NCI-H1930 (cell line): ENCODE measurements around the gene GSAP.

Experiments
- DNase-seq, 2 experiments: peaks; one replicate each; lab custom pipeline; 2025; lab: John Stamatoyannopoulos, UW

The GSAP gene

DNA sequence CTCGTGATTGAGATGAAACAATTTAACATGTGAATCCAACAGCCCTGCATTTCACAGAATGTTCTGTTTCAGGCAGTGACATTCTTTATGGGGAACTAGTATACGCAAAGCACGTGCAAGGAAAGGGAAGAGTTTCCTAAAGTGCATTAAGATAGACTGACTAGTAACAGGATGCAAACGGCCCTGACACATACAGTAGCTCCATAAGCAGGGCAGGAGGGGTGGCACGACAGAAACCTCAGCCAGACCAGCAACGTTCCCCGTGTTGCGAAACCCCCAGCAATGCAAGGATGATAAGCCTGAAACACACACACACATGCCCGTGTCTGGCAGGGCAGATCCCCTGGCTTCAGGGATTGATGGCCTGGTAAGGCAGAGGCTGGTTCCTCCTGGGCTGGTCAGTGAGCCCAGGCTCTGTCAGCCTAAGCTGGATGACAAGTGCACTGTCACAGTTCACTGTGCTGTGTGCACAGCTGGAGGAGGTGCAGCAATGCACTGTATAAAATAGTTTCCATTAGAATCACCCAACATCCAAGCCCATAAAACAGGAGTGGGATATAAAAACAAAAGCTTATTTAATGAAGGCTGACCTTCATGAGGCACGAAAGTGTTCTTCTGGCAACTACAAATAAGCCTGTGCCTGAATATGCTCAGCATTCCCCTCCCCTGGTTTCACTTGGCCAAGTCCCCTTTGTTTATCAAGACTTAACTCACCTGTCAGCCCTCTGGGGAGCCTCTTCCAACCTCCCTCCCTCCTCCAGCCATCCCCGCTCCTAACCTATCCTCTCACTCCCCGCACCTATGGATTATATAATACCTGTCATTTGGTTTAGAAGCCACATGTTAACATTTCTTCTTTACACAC is 88.8 kb downstream of the GSAP start:
- DNase-seq, result no peak

DNA sequence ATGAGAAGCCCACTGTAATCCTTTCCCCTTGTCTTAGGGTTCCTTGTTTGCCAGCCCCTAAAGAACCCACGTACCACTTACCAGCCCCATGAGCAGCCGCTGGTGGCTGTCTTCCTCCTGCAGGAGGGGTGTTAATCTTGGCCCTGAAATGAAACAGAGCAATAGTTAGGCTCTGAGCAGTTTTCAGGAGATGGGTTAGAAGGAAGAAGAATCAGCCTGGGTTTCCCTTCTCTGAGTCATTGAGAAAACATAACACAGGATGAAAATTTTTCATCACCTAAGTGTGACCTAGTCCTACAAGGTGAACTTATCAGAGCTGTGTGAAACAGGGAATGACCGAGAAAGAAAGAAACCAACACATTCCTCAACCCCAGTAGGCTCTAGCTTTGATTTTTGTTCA is 90.0 kb downstream of the GSAP start:
- no peak for DNase-seq

DNA sequence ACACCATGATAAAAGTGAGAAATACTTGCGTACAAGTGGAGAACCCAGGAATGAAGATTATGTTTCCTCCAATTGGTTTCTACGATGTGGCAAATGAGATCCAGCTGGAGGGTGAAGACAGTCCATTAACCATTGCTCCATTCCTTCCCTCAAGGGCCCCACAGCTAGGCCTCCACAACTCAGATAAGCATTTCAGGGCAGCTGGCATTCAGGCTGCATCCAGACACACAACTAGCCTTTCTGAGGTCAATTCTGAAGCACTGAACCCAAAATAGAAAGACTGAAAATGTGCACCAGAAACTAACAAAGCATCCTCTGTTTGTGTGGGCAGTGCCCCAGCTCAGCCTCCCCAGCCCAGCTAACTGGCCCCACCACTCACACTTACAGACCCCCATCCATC is 94.8 kb downstream of the GSAP start:
- no peak for DNase-seq

DNA sequence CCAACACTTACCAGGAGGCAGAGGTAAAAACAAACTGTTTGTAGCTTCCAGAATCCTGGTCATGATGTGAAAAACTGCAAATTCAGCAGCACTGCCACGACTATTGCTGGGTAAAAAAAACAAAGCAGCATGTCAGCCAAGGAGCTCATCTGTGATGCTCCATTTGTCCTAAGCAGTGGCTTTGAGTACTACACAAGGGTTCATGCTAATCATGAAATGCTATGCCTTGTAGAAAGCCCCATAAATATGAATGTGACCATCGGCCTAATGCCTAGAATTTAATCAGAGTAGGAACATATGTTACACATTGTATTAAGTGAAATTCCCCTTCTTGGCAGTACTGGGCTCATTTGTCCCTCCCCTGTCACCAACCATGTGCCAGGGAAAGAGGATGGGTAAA is 95.4 kb downstream of the GSAP start:
- DNase-seq, result no peak

DNA sequence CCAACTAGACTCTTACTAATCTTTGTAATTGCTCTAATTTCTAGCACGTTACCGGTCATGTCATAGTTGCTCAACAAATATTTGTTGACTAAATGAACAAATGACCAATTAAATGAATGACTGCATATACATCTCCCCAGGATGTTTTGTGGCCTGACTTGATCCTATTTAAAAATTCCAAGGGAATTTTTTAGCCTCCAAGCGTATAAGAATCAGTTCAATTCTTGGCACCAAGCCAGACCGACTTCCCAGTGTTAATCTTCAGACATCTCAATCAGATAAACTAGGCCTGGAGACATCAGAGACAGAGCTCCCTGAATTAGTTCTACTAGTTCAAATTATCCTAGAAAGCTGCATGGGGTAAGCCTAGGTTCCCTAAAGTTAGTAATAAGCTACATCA is 96.0 kb downstream of the GSAP start:
- no peak for DNase-seq

DNA sequence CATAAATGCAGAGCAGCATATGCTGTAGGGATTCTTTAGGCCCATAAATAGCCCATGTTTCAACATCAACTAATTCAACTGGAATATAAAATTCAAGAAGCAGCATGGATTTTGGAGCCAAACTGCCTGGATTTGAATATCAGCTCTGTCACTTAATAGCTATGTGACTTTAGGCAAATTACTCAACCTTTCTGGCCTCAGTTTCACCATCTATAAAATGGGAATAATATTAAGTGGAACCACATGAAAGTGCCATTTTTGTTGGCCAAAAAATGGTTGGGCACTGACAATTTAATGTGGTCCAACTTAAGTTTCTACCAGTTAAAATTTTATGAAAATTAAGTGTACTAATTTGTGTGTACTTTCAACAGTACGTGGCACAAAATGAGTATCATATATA is 98.1 kb downstream of the GSAP start:
- no peak for DNase-seq

DNA sequence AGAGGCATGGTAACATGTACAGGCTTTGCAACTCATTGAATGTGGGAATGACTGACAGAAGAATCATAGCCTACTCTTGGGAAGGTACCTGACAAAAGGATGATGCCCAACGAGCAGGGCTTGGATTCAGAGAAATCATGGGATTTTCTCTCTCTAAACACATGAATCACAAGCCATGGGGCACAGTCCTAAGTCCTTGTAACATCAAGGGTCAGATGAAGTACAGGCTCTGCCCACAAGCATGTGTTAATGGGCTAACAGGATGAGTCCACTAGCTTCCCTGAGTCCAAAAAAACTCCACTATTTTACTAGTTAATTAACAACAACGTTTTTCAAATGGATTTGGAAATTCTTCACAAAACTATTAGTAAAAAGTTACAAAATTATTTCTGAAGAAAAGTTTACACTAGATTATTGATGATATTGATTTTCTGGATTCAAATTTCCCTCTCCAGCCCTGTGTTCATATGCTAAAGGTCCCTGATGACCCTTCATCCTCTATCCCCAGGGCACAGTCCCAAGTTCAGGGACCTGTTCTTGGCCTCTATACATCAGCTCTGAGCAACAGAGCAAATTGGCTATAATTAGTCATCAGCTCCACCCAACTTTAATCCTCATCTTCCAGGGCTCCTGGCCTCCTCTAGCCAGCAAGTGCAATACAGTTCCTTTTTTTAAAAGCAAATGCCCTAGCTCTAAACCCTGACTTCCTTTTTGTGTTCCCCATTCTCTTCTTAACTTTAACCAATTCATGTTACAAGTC is 99.8 kb downstream of the GSAP start:
- no peak for DNase-seq

DNA sequence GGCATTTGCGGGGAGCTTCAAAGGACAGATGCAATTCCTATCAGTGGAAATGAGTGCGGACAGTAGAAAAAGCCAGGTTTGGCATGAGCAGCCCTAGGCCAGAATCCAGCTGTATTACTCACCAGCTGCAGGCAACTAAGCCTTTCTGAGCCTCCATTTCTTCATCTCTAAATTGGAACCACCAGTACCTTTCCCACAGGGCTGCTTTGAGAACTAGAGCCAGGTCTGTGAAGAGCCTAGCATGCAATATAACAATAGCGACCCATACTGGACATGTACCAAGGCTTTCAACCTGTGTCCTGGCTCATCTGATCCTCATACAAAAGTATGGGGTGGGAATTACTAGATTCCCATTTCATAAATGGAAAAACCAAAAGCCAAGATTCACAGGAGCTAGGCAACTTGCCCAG is 101.0 kb downstream of the GSAP start:
- peak; percentile 59 to 61 for DNase-seq

DNA sequence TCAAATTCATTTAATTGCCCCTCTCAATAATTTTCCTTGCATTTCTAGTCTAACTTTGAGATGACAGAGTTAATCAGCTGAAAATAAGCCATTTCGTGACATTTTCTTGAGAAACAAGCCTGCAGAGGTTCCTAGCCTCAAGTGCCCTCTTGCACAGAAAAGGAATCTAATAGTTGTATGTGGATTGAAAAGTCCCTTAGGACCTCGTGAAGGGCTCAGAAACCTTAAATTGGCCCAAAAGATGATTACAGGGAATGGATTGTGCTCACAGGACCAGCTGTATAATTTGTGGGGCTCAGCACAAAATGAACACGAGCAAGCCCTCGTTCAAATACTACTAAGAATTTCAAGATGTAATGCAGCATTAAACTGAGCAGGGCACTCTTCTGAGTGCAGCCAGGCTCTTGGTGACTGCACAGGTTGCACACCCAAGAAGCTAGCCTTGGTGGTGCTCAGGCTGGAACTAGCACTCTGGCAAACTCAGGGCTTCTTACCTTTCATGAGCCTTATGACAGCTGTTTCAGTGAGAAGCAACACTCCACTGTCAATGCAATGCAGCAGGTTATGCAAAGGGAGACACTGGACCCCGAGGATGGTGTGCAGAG is 102.2 kb downstream of the GSAP start:
- DNase-seq, result no peak

DNA sequence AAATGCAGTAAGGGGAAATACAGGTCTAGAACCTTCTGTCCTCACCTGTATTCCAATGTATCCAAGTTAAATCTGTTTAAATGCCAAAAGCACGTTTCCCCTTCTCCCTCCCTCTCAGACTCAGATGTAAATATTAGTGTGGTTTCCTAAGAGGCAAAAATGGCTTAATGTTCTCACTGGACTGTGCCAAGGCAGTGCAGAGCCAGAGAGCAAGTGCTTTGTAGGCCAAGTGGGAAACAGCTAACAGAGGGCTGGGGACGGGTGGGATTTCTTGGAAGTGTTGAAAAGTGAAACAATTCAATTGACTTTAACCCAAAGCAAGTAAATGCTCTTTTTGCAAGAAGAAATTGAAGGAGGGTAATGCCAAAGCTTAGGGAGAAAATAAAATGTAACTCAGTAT is 103.1 kb downstream of the GSAP start:
- DNase-seq, result no peak

DNA sequence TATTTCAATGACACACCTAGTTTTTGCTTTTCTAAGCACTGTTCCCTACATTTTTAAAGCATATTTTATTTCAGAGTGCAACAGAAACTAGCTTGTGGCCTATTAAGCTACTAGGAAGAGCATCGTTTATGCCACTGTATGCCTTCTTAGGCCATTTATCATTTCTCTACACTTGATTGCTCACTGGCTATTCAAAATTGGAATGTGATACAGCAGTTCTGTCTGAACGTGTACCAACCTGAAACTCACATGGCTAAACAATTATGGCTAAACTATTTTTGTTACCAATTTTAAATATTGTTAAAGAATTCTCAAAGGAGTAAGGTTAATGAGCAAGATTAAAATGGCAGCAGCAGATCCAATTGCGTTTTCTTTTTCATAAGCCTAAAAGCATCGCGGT is 105.2 kb downstream of the GSAP start:
- DNase-seq, result no peak

DNA sequence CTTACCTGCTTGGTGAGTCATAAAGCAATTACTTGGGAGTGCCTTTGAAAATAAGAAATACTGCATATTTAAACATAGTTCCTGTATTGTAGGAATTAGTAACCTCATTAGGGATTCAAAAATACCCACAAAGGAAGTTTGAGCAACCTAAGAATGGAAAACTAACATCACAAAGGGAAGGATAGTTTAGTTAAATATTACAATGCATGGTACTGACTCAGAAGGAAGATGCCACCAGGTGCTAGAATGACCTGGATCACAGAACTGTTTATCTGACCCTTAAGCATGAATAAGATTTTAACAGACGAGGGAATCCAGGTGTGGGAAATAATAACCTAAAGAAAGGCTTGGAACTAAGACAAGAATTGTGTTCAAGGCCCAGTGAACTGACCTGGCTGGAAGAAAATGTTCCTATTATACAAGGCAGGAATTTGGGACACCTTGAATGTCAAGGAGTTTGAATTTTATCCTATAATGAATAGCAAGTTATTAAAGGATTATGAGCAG is 106.4 kb downstream of the GSAP start:
- no peak for DNase-seq

DNA sequence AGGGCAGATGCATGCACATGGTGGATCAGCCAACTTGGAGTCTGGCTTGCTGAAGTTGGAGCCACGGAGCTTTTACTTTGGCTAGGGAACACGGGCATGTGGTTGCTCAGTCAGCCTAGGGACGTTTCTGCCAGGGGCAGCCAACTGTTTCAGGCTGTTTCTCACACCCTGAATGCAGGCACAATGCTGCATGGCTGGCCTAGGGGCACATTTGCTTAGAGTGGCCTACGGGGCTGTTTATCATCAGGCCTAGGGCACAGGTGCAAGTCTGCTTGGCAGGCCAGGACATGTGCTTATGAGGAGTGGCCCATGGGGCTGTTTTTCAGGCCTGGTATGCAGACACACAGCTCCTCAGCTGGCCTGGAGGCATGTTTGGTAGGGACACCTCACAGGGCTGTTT is 107.4 kb downstream of the GSAP start:
- no peak for DNase-seq

DNA sequence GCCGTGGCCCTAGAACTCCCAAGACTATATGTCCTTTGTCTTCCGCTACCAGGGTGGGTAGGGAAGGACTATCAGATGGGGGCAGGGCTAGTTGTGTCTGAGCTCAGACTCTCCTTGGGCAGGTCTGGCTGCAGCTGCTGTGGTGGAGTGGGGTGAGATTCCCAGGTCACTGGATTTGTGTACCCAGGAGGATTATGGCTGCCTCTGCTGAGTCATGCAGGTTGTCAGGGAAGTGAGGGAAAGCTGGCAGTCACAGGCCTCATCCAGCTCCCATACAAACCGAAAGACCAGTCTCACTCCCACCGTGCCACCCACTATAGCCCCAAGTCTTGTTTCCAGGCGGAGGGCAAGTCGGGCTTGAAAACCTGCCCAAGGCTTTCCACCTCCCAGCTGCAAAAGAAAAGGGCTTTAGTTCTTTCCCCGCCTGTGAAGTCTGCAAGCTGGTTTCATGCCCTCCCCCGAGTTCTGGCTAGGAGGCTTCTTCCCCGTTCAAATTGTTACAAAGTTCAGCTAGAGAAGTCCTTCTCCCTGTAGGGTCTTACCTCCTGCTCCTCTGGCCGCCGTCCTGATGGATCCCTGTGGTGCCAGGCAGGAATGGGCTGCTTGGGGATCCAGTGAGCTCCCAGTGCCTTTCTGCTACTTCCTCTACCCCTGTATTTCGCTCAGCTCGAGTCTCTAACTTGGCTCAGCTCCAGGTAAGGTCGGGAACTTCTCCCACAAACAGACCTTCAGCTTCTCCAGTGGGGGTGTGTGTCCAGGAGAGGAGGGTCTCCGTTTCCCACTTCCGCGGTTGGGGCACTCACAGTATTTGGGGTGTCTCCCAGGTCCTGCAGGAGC is 109.7 kb downstream of the GSAP start:
- DNase-seq, result no peak

DNA sequence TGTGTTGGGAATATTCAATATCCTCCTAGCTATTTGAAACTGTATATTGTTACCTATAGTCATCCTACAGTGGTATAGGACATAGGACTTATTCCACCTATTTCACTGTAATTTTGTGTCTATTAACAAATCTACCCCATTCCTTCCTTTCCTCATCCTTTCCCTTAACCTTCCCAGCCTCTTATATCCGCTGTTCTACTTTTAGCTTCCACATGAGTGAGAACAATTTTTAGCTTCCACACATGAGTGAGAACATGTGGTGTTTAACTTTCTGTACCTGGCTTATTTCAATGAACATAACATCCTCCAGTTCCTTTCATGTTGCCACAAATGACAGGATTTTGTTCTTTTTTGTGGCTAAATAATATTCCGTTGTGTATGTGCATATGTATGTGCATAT is 120.6 kb downstream of the GSAP start:
- DNase-seq, result no peak

DNA sequence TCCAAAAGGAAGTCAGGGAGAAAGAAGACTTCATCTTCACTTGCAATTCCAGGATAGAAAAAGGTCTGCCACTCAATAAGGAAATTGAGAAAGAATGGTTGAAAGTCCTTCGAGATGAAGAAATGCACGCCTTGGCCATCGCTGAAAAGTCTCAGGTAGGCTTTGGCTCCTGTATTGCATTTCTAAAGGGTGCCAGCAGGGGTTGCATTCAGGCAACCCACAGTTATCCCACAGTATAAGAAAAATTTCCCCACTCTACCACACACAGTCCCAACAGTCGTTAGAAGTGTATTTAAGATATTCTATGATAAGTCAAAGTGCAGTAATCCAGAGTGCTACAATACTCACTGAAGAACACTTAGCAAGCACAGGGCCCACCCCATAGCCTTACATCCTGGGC is 123.1 kb downstream of the GSAP start:
- no peak for DNase-seq

DNA sequence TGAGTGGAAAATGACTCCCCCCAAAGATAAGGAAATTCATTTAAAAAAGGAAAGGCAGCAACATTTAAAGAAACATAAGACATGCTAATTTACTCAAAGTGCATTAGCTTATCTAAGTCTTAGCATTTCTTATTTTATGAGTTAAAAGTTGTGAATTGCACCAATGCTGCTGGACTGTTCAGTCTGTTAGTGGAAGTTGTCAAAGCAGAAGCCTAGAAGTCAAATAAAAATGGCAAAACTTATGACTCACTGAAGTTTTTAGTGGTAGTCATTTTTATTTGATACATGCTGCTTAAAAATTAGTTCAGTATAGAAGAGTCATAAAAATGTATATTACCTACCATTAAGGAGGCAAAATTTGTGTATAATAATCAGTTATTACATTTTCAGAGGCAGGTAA is 125.7 kb downstream of the GSAP start:
- no peak for DNase-seq

DNA sequence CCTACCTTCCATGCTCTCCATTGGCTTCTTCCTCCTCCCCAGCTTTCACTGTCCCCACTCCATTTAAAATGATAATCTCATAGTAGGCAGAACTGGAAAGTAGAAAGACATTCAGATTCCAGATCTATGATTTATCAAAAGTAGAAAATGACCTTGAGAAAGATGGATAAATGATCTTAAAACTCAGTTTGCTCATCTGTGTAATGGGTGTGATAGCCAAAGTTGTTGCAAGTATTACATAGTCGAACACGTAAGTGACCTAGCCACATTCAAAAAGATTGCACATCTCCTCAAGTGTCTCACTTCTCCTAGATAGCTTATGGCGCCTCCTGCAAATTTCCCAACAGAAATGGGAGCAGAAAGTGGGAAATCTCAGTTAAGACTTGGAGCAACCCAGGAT is 126.8 kb downstream of the GSAP start:
- no peak for DNase-seq

DNA sequence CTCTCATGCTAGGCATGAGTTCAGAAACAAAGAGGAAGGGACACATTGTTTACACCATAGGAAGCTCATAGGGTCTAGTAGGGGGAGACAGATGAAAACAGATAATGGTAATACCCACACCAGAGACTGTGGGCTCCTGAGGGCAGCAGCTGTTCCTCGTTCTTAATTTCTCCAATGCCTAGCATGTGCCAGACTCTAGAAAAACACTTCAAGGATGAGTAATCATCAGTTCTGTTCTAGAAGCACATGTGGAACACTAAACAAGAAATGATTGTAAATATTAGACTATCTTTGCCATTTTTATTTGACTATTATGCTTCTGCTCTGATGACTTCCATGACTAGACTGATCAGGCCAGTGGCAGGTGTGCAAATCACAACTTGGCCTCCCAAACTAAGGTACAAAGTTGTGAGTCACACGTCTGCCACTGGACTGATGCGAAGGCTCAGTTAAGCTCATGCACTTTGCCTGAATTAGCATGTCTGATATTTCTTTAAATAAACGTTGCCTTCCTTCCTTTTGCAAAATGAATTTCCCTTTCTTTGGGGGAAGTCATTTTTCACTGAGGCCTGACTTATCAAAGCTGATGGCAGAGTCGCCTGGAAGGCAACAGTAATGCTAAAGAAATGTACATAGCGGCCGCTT is 127.4 kb downstream of the GSAP start:
- DNase-seq, result no peak

DNA sequence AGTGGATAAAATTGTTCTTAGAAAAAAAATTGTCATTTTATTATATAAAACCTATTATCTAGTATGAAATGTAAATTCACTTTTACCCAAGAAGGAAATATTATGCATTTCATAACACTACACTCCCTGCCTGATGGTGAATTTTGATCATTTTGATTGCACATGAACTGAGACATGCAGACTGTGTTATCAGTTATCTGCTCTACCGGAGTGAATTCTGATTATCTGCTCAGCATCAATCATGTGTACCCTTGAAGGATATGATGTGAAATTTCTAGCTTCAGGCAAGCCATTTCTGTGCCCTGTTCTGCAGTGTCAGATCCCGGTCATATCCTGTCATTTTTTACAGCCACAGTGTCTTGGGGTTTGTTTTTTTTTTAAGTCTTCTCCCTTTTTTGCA is 131.5 kb downstream of the GSAP start:
- DNase-seq, result no peak

DNA sequence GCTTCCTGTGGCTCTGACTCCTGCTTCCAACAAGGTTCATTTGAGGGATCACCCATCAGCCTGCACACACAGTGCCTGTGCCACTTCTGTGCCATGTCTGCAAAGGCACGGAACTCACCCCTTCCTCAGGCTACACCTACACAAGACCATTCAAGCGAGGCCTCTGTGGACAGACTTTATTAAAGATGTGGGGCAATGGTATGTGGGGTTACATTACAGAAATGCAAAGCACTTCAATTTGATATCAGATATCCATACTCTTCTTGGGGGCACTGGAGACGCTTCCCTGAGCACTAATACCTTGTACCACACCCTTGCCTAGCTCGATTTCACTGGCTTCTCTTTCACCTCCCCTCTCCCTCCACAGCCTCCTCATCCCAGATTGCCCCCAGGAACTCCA is 132.1 kb downstream of the GSAP start:
- DNase-seq, result no peak

DNA sequence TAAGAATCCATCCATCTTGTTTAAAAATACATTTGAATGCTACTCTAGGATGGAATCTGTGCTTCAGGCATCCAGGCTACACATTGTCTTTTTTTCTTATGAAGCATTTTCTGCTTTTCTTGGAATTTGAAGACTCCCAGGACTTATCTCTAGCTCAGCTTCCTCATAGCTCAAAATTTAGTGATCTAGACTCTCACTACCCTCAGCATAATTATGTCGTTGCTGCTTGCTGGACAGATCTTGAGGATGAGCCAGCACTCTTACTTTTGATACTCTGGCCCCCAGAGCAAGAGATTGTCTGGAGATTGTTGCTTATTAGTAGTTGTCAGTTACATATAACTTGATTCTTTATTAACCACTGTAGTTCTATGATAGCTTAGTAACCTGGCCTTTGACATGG is 133.3 kb downstream of the GSAP start:
- DNase-seq, result no peak
